HEK293 (cell line): ENCODE data around the gene EDEM1.

Experiments
- CTCF ChIA-PET: fragments of 350-600 bp; formaldehyde crosslinking; extraction: SDS; loops from one replicate; lab custom pipeline; 2021; ENCODE audit warnings: antibody characterized with exemption; lab: Yijun Ruan, JAX
- POLR2A ChIA-PET: fragments of 300-600 bp; formaldehyde crosslinking; extraction: SDS; loops from one replicate; lab custom pipeline; 2020; ENCODE audit warnings: antibody characterized with exemption, inconsistent platforms; lab: Yijun Ruan, JAX
- H3K27ac ChIP-seq: fragments of 200-500 bp; sonication (Bioruptor generic); 2 replicates; pipeline ENCODE4 v1.5.1; 2014; ENCODE audit warnings: low read depth, low read length, control low read depth, inconsistent platforms; ENCODE audit errors: extremely low read depth
- H3K36me3 ChIP-seq, 2 experiments: fragments of 200-500 bp in 1 of 2; sonication (Bioruptor generic) in 1 of 2; 1 replicate in 1 of 2; 2 replicates in 1 of 2; pipeline ENCODE4 v1.5.1; 2014 to 2017; ENCODE audit warnings: inconsistent platforms in 2 of 2, low read length in 2 of 2; ENCODE audit not compliant: control insufficient read depth in 2 of 2, insufficient read depth in 1 of 2
- H3K4me1 ChIP-seq: fragments of 200-500 bp; sonication (Bioruptor generic); 2 replicates; pipeline ENCODE4 v1.5.1; 2014; ENCODE audit warnings: mild to moderate bottlenecking, low read length, inconsistent platforms; ENCODE audit not compliant: control insufficient read depth, insufficient read depth
- H3K4me3 ChIP-seq: 2 replicates; pipeline ENCODE4 v1.5.1; 2011; ENCODE audit warnings: low read depth, mild to moderate bottlenecking, control low read depth, low read length, moderate library complexity
- H3K9me3 ChIP-seq: fragments of 200-500 bp; sonication (Bioruptor generic); 2 replicates; pipeline ENCODE4 v1.5.1; 2014; ENCODE audit warnings: low read depth, low read length, inconsistent platforms; ENCODE audit not compliant: control insufficient read depth, insufficient read depth
- EGR2 ChIP-seq: fragments of 450-650 bp; formaldehyde crosslinking; IDR thresholded peaks from 2 replicates; pipeline ENCODE4 v1.5.1; 2016; ENCODE audit warnings: low read depth, missing biosample characterization, missing genetic modification characterization
- FEZF1 ChIP-seq: fragments of 450-650 bp; formaldehyde crosslinking; IDR thresholded peaks from 2 replicates; pipeline ENCODE4 v1.5.1; 2016; ENCODE audit warnings: missing biosample characterization, missing genetic modification characterization
- HIC1 ChIP-seq: fragments of 450-650 bp; formaldehyde crosslinking; IDR thresholded peaks from 2 replicates; pipeline ENCODE4 v1.5.1; 2016; ENCODE audit warnings: missing biosample characterization, missing genetic modification characterization
- HOXD13 ChIP-seq: sonication (generic); formaldehyde crosslinking; IDR thresholded peaks from 2 replicates; pipeline ENCODE4 v1.8.0; 2022; ENCODE audit warnings: missing genetic modification reagents, borderline replicate concordance
- KLF7 ChIP-seq: fragments of 450-650 bp; formaldehyde crosslinking; IDR thresholded peaks from 2 replicates; pipeline ENCODE4 v1.5.1; 2016; ENCODE audit warnings: missing biosample characterization, missing genetic modification characterization, borderline replicate concordance
- MZF1 ChIP-seq: fragments of 450-650 bp; formaldehyde crosslinking; IDR thresholded peaks from 2 replicates; pipeline ENCODE4 v1.5.1; 2017; ENCODE audit warnings: missing biosample characterization, missing genetic modification characterization, borderline replicate concordance
- SETDB1 ChIP-seq: IDR thresholded peaks from one replicate; pipeline ENCODE4 v1.6.1; 2017; ENCODE audit warnings: mild to moderate bottlenecking, low read length, moderate library complexity, mixed read lengths; ENCODE audit not compliant: insufficient read length
- WT1 ChIP-seq: fragments of 450-650 bp; formaldehyde crosslinking; IDR thresholded peaks from 2 replicates; pipeline ENCODE4 v1.5.1; 2016; ENCODE audit warnings: missing biosample characterization, missing genetic modification characterization
- ZFP3 ChIP-seq: fragments of 450-650 bp; formaldehyde crosslinking; IDR thresholded peaks from 2 replicates; pipeline ENCODE4 v1.5.1; 2016; ENCODE audit warnings: low read depth, missing biosample characterization, missing genetic modification characterization
- ZNF112 ChIP-seq: fragments of 450-650 bp; formaldehyde crosslinking; IDR thresholded peaks from 2 replicates; pipeline ENCODE4 v1.5.0; 2017; ENCODE audit warnings: missing biosample characterization, missing genetic modification characterization
- ZNF324 ChIP-seq: fragments of 450-650 bp; formaldehyde crosslinking; IDR thresholded peaks from 2 replicates; pipeline ENCODE4 v1.5.1; 2016; ENCODE audit warnings: missing biosample characterization, missing genetic modification characterization
- ZNF404 ChIP-seq: fragments of 450-650 bp; formaldehyde crosslinking; IDR thresholded peaks from 2 replicates; pipeline ENCODE4 v1.5.1; 2017; ENCODE audit warnings: missing biosample characterization, missing genetic modification characterization
- ZNF426 ChIP-seq: fragments of 450-650 bp; formaldehyde crosslinking; IDR thresholded peaks from 2 replicates; pipeline ENCODE4 v1.5.1; 2017; ENCODE audit warnings: missing biosample characterization, missing genetic modification characterization, mild to moderate bottlenecking, inconsistent platforms, moderate library complexity
- ZNF521 ChIP-seq: fragments of 450-650 bp; formaldehyde crosslinking; IDR thresholded peaks from 2 replicates; pipeline ENCODE4 v1.5.1; 2017; ENCODE audit warnings: missing biosample characterization, mild to moderate bottlenecking, missing genetic modification characterization
- ZNF548 ChIP-seq: fragments of 450-650 bp; formaldehyde crosslinking; IDR thresholded peaks from 2 replicates; pipeline ENCODE4 v1.5.1; 2016; ENCODE audit warnings: missing biosample characterization, missing genetic modification characterization
- ZNF747 ChIP-seq: fragments of 450-650 bp; formaldehyde crosslinking; IDR thresholded peaks from 2 replicates; pipeline ENCODE4 v1.5.1; 2016; ENCODE audit warnings: missing biosample characterization, missing genetic modification characterization
- ZNF76 ChIP-seq: fragments of 450-650 bp; formaldehyde crosslinking; IDR thresholded peaks from 2 replicates; pipeline ENCODE4; 2016; ENCODE audit warnings: low read depth, missing biosample characterization, missing genetic modification characterization, borderline replicate concordance
- ZSCAN16 ChIP-seq: fragments of 450-650 bp; formaldehyde crosslinking; IDR thresholded peaks from 2 replicates; pipeline ENCODE4 v1.5.1; 2016; ENCODE audit warnings: missing biosample characterization, missing genetic modification characterization
- TF ChIP-seq, protein P1 (sequence below): fragments of 450-650 bp; formaldehyde crosslinking; IDR thresholded peaks from 2 replicates; pipeline ENCODE4 v1.5.1; 2016; ENCODE audit warnings: missing biosample characterization, missing genetic modification characterization
- TF ChIP-seq, protein P2 (sequence below): fragments of 450-650 bp; formaldehyde crosslinking; IDR thresholded peaks from 2 replicates; pipeline ENCODE4 v1.5.1; 2016; ENCODE audit warnings: missing biosample characterization, missing genetic modification characterization
- TF ChIP-seq, protein P3 (sequence below): fragments of 450-650 bp; formaldehyde crosslinking; IDR thresholded peaks from 2 replicates; pipeline ENCODE4 v1.5.1; 2016; ENCODE audit warnings: missing biosample characterization, missing genetic modification characterization

The EDEM1 gene

GRCh38 chr3:5251196-5251583 is 63.7 kb downstream of the EDEM1 start:
- H3K4me3 ChIP-seq, result no peak overlapping the region
- POLR2A ChIA-PET, result no interaction called here
- H3K9me3 ChIP-seq, result no peaks in the 10 kb centered on the region
- CTCF ChIA-PET, result interaction anchor here (0.8 kb wide), 1 partner anchor 19 kb away, joined by 3 read pairs; no protein-coding TSS in a partner anchor
- TF ChIP-seq, protein P1, sequence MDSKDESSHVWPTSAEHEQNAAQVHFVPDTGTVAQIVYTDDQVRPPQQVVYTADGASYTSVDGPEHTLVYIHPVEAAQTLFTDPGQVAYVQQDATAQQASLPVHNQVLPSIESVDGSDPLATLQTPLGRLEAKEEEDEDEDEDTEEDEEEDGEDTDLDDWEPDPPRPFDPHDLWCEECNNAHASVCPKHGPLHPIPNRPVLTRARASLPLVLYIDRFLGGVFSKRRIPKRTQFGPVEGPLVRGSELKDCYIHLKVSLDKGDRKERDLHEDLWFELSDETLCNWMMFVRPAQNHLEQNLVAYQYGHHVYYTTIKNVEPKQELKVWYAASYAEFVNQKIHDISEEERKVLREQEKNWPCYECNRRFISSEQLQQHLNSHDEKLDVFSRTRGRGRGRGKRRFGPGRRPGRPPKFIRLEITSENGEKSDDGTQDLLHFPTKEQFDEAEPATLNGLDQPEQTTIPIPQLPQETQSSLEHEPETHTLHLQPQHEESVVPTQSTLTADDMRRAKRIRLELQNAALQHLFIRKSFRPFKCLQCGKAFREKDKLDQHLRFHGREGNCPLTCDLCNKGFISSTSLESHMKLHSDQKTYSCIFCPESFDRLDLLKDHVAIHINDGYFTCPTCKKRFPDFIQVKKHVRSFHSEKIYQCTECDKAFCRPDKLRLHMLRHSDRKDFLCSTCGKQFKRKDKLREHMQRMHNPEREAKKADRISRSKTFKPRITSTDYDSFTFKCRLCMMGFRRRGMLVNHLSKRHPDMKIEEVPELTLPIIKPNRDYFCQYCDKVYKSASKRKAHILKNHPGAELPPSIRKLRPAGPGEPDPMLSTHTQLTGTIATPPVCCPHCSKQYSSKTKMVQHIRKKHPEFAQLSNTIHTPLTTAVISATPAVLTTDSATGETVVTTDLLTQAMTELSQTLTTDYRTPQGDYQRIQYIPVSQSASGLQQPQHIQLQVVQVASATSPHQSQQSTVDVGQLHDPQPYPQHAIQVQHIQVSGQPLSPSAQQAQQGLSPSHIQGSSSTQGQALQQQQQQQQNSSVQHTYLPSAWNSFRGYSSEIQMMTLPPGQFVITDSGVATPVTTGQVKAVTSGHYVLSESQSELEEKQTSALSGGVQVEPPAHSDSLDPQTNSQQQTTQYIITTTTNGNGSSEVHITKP (tag by site-specific recombination), result peak; percentile 42; the same call in 1 of the 2 replicates
- TF ChIP-seq EGR2 (tag by site-specific recombination), result no peak
- TF ChIP-seq, all 188 proteins: peak for 1
- no peak overlapping the region for H3K27ac ChIP-seq
- no peaks in the 10 kb centered on the region for H3K4me1 ChIP-seq
- H3K36me3 ChIP-seq, result no peaks in the 10 kb centered on the region

DNA sequence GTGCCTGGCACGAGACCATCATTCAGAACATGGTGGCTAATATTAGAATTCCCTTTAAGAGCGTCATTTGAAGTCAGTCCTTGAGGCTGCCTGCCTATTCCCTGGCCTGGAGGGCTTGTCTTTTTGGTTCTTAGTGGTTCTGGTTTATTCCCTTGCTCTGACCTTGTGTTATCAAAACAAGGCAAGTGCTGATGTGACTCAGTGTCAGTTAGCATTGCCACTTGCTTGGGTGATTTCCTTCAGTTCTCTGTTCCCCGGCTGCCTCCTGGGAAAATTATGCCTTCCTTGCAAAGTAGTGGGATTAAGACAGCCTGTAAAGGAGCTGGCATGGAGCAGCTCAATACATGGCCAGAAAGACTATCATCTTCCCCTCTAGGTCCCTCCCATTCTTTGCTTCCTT is 64.6 kb downstream of the EDEM1 start:
- no peaks in the 10 kb centered on the region for H3K36me3 ChIP-seq
- TF ChIP-seq KLF7 (no peak), ZNF76 (no peak), ZNF747 (tag by site-specific recombination) (no peak), HIC1 (no peak), HOXD13 (CRISPR knock-in tag) (no peak), SETDB1 (no peak), WT1 (tag by site-specific recombination) (no peak), ZNF548 (tag by site-specific recombination) (no peak), ZNF426 (tag by site-specific recombination) (no peak), MZF1 (tag by site-specific recombination) (no peak), ZSCAN16 (tag by site-specific recombination) (no peak), ZNF324 (tag by site-specific recombination) (no peak), ZNF112 (tag by site-specific recombination) (no peak), ZFP3 (no peak), ZNF404 (no peak), ZNF521 (tag by site-specific recombination) (no peak), FEZF1 (tag by site-specific recombination) (no peak)
- TF ChIP-seq, protein P2, sequence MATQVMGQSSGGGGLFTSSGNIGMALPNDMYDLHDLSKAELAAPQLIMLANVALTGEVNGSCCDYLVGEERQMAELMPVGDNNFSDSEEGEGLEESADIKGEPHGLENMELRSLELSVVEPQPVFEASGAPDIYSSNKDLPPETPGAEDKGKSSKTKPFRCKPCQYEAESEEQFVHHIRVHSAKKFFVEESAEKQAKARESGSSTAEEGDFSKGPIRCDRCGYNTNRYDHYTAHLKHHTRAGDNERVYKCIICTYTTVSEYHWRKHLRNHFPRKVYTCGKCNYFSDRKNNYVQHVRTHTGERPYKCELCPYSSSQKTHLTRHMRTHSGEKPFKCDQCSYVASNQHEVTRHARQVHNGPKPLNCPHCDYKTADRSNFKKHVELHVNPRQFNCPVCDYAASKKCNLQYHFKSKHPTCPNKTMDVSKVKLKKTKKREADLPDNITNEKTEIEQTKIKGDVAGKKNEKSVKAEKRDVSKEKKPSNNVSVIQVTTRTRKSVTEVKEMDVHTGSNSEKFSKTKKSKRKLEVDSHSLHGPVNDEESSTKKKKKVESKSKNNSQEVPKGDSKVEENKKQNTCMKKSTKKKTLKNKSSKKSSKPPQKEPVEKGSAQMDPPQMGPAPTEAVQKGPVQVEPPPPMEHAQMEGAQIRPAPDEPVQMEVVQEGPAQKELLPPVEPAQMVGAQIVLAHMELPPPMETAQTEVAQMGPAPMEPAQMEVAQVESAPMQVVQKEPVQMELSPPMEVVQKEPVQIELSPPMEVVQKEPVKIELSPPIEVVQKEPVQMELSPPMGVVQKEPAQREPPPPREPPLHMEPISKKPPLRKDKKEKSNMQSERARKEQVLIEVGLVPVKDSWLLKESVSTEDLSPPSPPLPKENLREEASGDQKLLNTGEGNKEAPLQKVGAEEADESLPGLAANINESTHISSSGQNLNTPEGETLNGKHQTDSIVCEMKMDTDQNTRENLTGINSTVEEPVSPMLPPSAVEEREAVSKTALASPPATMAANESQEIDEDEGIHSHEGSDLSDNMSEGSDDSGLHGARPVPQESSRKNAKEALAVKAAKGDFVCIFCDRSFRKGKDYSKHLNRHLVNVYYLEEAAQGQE (tag by site-specific recombination), result no peak
- TF ChIP-seq, protein P3, sequence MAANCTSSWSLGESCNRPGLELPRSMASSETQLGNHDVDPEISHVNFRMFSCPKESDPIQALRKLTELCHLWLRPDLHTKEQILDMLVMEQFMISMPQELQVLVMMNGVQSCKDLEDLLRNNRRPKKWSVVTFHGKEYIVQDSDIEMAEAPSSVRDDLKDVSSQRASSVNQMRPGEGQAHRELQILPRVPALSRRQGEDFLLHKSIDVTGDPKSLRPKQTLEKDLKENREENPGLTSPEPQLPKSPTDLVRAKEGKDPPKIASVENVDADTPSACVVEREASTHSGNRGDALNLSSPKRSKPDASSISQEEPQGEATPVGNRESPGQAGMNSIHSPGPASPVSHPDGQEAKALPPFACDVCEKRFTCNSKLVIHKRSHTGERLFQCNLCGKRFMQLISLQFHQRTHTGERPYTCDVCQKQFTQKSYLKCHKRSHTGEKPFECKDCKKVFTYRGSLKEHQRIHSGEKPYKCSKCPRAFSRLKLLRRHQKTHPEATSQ (tag by site-specific recombination), result no peak
- H3K4me3 ChIP-seq, result no peak overlapping the region
- ChIA-PET CTCF (no interaction called here), POLR2A (no interaction called here)
- H3K4me1 ChIP-seq, result no peaks in the 10 kb centered on the region
- H3K27ac ChIP-seq, result no peak overlapping the region
- H3K9me3 ChIP-seq, result no peaks in the 10 kb centered on the region
